HG03460 (cell line): ENCODE measurements around the gene WNT6.
"Not testable (repeated sequence)": the region's sequence is repeated elsewhere in the genome, so short reads cannot be mapped to it uniquely, and the experiment has no call there.

Source experiments
- ATAC-seq: cut with Tn5 transposase; IDR thresholded peaks from one replicate; pipeline ENCODE4 v1.9.1; 2021; ENCODE audit not compliant: unreplicated experiment

WNT6 gene

DNA sequence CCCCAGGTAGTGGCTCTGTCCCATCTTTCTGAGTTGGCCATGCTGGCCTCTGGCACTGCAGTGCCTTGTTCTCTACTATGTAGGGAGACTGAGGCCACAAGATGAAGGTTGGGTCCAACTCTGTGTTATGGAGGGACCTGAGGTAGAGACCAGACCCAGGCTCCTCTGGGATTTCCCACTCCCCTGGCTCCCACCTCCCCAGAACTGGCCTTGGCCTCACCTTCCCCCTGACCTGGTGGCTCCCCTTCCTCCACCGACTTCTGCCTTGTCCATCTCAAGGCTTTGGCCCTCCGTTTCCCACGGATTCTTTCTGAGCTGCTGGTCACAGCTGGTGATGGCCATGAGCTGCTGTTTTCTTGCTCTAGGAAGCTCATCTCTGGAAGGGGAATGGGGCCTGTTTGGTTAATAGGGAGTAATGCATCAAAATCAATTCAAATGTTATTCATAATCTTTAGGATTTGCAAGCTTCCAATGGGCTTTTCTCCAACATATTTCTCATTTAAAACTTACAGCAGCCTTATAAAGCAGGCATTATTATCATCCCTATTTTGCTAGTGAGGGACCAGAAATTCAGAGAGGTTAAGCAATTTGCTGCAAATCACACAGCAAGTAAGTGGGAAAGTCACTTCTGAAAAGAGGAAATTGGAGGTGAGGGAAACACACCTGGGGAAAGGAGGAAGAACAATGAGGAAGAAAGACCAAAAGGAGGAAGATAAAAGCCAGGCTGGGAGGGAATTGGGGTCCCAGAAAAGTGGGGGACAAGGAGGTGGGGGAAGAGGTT is 28.9 kb upstream of the WNT6 start:
- ATAC-seq: no peak

DNA sequence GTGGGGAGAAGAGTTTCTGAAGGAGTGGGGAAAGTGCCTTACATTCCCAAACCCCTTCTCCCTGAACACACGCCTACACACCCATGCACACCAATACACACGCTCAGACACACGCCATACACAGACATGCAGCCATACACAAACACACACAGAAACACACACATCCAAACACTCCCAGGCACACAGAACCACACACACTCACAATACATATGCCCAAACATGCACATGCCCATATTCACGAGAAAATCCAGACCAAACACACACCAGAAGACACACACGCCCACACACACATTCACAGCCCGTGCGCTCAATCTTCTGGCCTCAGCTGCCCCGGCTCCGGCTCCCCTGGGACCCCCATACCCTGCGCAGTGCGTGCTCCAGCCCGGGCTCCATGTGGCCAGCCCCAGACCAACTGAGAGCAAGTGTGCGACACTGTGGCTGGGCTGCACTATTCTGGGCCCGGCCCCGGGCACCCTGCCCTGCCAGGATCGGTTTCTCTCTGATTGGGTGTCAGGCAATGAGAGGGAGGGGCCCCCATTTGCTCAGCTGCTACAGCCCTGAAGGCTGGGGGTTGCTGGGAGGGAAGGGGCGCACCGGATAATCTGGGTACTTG is 28.1 kb upstream of the WNT6 start, which contains the start of gene PRKAG3:
PRKAG3 (minus strand) TSS at position 426 of the 613 bp plus-strand sequence.
- ATAC-seq: no peak

DNA sequence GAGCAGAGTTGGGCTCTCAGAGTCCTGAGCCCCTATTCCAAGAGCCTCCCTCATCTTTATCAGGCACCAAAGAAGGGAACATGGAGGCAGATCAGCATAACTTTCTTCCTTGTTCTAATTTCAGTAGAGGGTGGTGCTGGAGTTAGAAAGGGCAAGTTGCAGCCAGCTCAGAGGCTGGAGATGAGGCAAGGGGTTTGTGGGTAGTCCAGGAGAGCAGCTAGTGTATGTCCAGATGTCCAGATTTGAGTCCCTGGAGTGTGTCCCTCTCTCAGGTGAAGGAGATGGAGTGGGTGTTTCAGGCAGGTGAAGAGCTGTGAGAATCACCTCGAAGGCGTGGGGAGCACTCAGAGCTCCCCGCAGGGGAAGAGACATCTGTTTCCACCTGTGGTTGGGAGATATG is 27.5 kb upstream of the WNT6 start:
- no peak for ATAC-seq

DNA sequence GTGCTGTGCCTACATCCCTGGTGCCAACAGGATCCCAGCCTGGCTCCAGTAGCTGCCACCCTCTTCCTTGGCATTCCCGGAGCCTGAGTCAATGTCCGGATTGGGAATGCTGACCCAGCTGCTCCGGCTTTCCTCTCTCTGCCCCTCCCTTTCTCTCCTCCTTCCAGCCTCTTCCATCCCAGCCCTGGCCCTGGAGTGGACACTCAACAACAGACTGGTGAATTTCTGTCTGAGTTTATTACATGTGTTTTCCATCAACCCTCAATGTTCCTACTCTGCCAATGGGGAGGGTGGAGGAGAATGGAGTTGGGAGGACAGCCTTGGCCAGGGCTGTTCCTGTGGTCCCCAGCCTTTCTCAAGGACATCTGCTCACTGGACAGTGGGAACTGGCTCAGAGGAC is 27.1 kb upstream of the WNT6 start:
- ATAC-seq: no peak

DNA sequence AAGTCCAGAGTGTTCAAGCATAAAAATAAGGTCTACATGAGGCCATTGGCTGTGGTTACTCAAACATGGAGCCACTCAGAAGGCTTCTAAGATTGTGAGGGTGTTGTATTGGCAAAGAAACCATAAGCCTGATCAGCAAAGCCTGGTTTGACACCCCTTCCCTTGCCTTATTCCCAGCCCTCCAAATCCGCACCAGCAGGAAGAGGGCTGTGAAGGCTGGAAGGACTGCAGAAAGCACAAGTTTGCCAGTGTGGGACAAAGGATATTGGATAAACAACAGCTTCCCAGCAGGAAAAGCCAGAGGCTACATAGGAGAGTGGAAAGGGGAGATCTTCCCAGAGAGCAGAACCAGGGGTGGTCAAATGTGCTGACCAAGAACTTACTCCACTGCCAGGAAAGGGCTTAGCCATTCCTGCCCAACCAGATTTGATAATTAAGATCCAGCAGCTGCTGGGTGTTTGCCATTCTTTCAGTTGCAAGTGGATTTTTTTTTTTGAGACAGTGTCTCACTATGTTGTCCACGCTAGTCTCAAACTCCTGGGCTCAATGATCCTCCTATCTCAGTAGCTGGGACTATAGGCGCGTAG is 26.5 kb upstream of the WNT6 start:
- no peak for ATAC-seq

DNA sequence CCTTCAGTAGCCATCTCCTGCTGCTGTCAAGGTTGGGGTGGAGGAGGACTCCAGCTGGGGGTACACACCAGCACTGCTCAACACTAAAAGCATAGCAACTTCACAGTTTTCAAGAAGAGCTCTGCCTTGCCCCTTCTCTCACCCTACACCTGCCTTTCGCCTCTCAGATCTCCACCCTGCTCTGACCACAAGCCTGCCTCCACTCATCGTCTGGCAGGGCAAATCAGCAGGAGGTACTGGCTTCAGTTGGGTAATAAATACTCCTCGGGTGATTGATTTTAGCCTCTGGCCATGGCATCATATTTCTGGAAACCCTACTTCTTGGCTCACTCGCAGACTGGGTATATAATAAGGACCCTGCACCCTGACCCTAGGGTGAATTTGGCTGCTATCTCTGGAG is 24.9 kb upstream of the WNT6 start:
- no peak for ATAC-seq

DNA sequence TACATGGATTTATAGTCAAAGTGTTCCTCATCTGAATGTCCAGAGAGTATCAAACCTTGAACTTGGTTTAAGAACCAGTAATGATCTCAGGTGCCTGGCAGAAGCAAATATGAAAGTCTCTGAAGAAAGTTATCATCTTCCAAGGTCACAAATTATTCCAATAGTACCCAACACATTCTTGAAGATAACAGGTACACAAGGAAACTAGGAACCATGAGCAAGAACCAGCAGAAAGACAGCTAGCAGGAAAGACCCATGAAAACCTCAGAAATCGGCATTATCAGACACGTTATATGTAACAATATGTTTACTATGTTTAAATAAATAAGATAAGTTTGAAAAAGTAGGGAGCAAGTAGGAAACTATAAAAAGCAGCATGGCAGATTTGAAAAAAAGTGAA is 22.1 kb upstream of the WNT6 start:
- no peak for ATAC-seq

DNA sequence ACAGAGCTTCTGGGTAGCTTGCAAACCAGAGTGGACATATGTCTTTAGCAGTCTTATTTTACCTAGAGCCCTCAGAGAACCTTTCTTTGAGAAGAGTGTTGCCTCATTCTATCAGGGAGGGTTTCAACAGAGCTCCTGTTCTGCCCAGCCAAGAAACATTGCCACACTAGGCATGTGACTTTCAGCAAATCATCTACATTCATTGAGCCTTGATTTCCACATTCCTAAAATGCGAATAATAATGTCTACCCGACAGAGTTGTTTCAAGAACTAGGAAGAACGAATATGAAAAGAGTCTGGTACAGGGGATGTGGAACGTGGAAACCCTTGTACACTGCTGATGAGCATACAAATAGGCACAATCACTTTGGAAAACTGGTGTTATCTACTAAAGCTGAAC is 20.2 kb upstream of the WNT6 start:
- no peak for ATAC-seq

DNA sequence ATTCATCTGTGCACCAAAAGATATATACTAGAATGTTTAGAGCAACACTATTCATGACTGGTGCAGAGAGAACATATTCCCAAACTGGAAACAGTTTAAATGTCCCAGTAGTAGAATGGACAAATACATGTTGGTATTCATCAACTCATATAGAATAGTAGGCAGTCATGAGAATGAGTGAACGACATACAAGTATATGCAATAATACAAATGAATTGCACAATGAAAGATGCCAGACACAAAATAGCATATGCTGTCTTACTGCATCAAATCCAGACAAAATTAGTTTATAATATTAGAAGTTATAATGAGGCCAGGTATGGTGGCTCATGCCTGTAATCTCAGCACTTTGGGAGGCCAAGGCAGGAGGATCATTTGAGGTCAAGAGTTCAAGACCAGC is 19.7 kb upstream of the WNT6 start:
- ATAC-seq: no peak

DNA sequence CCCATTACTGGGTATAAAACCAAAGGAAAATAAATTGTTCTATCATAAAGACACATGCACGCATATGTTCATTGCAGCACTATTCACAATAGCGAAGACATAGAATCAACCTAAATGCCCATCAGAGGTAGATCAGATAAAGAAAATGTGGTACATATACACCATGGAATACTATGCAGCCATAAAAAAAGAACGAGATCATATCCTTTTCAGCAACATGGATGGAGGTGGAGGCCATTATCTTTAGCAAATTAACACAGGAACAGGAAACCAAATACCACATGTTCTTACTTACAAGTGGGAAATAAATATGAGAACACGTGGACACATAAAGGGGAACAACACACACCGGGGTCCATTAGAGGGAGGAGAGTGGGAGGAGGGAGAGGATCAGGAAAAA is 15.3 kb upstream of the WNT6 start:
- not testable (repeated sequence) for ATAC-seq

DNA sequence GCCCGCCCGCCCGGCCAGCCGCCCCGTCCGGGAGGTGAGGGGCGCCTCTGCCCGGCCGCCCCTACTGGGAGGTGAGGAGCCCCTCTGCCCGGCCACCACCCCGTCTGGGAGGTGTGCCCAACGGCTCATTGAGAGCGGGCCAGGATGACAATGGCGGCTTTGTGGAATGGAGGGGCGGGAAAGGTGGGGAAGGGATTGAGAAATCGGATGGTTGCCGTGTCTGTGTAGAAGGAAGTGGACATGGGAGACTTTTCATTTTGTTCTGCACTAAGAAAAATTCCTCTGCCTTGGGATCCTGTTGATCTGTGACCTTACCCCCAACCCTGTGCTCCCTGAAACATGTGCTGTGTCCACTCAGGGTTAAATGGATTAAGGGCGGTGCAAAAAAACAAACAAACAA is 12.6 kb upstream of the WNT6 start:
- ATAC-seq: not testable (repeated sequence)

DNA sequence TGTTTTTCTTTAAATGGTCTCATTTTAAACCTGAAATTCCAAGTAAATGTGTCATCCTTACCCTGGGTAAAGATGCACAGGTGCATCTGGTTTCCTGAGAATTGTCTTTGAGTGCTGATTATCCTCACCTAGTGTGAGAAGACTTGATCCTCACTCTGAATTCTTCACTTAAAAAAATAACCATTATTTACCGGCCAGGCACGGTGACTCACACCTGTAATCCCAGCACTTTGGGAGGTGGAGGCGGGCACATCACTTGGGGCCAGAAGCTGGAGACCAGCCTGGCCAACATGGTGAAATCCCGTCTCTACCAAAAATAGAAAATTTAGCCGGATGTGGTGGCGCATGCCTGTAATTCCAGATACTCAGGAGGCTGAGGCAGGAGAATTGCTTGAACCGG is 9.9 kb upstream of the WNT6 start:
- ATAC-seq: no peak

DNA sequence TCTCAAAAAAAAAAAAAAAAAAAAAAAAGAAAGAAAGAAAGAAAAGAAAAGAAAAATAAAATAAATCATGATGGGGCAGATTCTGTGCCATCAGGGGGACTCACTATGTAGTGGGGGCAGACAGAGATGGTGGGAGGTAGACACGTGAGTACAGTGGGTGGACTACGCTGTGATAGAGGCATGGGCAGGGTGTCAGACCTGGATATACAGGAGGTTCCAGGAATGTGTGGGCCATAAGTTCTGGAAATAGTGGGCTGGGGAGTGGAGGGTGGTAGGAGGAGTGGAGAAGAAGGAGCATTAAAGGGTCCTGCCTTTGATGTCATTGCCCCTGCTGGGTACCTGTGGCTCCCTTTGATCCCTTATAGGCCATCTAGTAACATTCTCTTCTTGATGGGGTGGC is 8.8 kb upstream of the WNT6 start:
- no peak for ATAC-seq

DNA sequence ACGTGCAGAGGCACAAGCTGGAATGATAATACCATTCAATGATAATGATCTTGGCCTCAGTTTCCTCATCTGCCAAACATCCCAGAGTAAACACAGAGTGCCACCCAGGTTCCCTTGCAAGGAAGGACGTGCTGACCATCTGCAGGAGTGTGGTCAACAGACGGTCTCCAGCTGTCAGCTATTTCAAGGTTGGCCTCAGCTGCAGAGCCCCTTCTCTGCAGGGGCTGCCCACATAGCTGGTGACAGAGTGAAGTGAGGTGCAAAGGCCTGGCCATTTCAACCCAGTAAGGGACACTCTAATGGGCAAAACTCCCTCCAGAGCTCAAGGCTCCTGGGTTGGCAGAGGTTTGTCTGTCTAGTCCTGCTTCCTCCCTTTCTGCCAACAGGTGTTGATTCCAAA is 8.3 kb upstream of the WNT6 start:
- ATAC-seq: no peak

DNA sequence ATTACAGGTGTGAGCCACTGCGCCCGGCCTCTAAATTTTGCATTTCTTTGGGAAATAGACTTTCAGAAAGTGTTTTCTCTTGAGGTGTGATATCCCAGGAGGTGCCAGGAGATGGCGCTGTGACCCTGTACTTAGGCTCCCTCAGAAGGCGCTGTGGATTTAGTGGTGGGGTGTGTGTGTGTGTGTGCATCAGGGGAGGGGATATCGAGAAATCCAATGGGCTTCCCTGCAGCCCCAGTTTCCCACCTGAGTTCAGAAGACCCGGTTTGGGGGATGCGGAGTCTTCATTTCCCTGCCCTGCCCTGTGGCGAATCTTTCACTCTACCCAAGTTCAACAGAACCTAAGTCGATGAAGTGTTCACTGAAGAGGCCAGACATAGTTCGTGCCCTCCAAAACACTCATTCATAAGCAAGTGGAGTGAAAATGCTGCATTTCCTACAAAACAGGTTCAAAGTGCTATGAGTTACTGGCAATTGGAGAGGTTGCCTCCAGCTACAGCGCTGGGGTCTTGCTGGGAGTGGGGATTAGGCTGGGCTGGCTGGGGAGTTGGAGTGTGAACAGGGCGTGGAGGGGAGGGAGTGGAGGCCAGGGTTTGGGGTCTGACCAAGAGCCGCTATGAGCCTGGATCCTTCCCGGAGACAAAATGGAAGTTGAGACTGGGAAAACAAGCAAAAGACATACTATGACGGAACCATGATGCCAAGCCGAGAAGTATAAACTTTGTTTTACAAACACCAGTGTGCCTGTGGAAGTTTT is 6.5 kb upstream of the WNT6 start:
- no peak for ATAC-seq

DNA sequence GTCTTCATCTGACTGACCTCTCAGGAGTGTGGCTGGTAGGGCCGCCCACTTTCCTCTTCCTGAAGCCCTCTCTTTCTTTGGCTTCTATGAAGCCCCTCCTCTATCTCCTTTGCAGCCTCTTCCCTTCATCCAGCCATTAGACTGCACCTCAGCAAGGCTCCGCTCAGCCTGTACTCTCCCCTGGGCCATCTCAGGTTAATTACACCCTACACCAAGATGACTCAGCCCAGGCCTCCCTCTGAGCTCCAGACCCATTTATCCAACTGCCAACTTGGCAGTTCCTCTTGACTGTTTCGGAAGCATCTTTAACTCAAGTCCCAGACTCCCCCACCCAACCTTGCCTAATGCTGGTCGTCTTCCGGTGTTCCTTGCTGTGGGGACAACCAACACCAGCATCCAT is 5.8 kb upstream of the WNT6 start:
- ATAC-seq: no peak

DNA sequence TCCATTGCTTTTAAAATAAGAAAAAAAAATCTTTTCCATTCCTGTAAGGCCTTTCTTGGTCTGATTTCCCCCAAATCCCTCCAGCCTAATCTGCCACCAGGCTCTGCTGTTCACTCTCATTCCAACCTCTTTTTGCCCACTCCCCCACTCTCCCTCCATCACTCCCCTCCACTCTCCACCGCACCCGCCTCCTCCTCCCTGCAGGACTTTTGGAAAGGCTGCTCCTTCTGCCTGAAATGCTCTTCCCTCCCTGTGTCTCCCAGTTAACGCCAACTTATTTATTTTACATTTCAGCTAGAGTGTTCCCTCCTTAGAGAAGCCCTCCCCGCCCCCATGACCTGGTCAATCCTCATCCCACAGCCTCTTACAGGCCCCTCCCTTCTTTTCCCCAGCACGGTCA is 4.7 kb upstream of the WNT6 start:
- no peak for ATAC-seq

DNA sequence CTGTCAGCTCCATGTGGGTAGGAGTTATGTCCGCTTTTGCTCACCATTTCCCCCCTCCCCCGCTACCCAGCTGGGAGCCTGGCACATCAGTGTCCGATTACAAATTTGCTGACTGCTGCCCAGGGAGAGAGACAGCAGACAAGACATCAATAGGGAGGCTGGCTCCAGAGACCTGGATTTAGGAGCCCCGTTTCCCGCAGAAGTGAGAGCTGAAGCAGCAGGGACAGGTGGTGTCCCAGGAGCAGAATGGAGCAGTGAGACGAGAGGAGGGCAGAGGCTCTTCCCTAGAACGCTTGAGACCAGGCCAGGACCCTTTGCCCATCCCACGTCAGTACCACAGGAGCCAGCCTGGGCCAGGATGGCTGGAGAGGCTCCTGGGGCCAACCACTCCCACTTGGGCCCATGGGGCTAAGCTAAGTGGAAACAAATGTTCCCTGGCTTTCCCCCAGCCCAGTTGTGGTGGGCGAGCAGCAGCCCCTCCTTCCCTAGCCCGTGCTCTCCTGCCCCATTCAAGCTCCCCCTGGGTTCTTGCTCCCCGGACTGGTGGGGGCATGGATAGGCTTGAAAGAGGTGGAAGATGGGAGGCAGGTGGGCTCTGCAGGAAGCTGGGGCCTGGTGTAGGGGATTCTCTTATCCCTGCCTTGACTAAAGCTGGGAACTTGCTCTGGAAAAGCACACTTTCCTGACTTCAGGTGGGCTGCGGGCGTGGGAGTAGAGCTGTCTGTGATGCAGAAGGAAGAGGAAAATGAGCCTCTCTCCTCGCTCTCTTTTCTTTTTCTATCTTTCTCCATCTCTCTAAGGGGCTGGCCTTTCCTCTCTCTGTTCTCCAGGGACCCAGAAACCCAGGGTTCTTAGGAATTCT is 4.1 kb upstream of the WNT6 start:
- ATAC-seq: no peak

DNA sequence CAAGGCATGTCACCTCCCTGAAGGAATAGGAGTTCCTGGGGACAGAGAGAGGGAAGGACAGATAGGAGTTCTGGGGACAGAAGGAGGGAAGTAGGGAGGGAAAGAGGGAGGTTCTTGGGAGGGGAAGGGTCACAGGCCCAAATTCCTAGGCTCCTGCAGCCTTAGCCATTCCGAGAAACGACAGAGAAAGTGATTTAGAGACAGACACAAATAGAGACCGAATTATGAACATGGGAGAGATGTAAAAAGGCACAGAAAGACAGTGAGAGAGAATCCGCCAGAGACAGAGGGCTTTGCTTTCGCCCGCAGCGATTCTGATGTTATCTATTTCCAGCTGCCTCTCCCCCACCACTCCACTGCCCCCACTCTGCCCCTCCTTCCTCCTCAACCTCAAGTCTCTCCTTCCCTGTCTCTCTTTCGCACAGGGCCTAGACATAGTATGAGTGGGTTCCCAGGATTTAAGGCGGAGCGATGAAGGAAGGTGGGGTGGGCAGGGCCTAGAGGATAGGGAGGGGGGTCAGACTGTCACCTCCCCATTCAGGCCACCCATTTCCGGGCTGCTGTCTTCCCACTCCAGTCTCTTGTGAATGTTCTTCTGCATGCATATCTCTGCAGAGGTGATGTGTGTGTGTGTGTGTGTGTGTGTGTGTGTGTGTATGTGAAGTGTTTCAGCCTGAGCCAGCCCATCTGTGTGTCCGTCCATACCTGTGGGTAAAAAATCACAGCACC is 3.3 kb upstream of the WNT6 start:
- ATAC-seq: no peak

DNA sequence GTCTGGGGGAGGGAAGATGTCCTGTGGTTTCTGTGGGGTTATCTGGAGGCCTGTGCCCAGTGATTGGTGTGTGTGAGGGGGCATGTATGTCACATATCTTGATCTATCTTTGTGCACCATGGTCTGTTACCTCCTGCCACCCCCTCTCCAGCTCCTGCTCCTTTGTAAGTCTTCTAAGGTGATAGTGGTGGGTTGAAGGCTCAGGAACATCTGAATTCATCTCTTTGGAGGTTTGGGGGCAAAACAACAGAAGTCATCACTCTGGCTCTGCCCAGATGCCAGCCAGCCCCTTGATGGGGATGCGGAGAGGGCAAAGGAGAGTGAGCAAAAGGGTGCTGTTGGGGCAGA is 2.7 kb upstream of the WNT6 start:
- no peak for ATAC-seq
